Measurements from ENCODE around the gene FIBP. TPM values are rescaled to one million over a fixed set of nuclear protein-coding genes. Genes with fewer than 3 reads are reported as not detected.

The FIBP gene
- total RNA-seq, 1 experiment from 2014 or later: 105 TPM

DNA sequence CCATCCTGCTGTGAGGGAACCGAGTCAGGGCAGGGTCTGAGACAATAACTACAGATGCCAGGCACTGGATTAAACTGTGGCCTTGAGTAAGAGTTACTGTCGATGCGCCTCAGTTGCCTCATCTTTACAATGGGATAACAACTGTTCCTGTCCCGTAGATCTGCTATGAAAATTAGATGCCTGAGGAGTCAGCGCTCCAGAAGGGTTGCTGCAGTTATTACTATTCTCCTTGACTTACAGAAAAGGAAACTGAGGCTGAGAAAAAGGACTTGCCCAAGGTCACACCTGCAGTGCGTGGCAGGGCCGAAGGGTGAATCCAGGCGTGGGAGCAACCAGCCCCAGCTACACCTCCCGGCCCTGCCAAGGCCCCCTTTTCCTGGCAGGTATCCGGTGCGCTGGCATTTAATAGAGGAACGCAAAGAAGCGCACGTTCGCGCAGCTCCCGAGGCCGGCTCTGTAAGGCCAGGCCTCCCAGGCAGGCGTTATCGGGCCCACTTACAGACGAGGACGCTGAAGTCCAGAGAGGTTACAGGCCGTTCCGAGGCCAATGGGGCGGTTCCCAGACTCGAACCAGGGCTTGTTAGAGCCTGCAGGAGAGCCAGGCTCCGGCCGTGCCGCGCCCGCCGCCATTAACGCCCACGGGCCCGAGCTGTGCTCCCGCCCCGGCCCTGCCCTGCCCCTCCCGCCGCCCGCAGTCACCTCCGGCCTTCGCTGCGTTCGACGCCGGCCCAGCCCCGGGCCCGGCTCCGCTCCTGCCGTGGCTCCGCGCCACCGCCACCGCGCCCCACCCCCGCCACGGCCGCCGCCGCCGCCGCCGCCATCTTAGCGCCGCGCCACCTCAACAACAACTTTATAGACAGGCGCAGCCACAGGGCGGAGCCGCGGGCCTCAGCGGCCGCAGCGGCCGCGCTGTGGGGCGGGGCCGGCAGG is 30.2 kb upstream of the FIBP start, which contains the start of gene C11orf68:
Gene C11orf68 (minus strand): TSS at position 852 of the 930 bp plus-strand sequence. CDS start 31 bp downstream, at position 821.
- Histone ChIP-seq H3K4me1 (replicated peaks; ENCODE audit: insufficient read depth) (peaks cover 54% of the 10 kb centered on the region), H3K27ac (peak within 1 kb of the TSS; percentile 90), H4K20me1 (ENCODE audit: insufficient read depth) (no peaks in the 10 kb centered on the region), H3K9me2 (ENCODE audit: insufficient read depth) (no peaks in the 10 kb centered on the region), H3K27me3 (ENCODE audit: insufficient read depth, low read depth) (no peaks in the 10 kb centered on the region), H2AFZ (peak within 1 kb of the TSS; percentile 80), H3K4me2 (peak within 1 kb of the TSS; percentile 94), H3F3A (ENCODE audit: insufficient read depth, low read depth) (peaks cover 39% of the 10 kb centered on the region; the same call in 1 of the 2 replicates), H3K9me3 (ENCODE audit: insufficient read depth, low read depth) (no peaks in the 10 kb centered on the region), H3K4me3 (peak within 1 kb of the TSS; percentile 89), H3K79me2 (ENCODE audit: low read depth) (peaks cover 42% of the 10 kb centered on the region), H3K36me3 (ENCODE audit: low read depth) (peaks cover 6% of the 10 kb centered on the region; the same call in 1 of the 2 replicates)
- POLR2A ChIA-PET (ENCODE audit: unreplicated experiment): interaction anchor here (0.9 to 1.2 kb wide), 2 partner anchors 9 to 28 kb away, joined by 3 to 6 read pairs; partner anchors contain the start of gene CCDC85B
- intact Hi-C loops (cut with micrococcal nuclease; ENCODE audit: unreplicated experiment): loop anchor here (1.0 to 5.0 kb wide), 3 partner anchors 30 to 361 kb away; partner anchors contain the start of genes FIBP, LTBP3 and SART1
- no peak for DNase-seq
- TF ChIP-seq, protein P1, sequence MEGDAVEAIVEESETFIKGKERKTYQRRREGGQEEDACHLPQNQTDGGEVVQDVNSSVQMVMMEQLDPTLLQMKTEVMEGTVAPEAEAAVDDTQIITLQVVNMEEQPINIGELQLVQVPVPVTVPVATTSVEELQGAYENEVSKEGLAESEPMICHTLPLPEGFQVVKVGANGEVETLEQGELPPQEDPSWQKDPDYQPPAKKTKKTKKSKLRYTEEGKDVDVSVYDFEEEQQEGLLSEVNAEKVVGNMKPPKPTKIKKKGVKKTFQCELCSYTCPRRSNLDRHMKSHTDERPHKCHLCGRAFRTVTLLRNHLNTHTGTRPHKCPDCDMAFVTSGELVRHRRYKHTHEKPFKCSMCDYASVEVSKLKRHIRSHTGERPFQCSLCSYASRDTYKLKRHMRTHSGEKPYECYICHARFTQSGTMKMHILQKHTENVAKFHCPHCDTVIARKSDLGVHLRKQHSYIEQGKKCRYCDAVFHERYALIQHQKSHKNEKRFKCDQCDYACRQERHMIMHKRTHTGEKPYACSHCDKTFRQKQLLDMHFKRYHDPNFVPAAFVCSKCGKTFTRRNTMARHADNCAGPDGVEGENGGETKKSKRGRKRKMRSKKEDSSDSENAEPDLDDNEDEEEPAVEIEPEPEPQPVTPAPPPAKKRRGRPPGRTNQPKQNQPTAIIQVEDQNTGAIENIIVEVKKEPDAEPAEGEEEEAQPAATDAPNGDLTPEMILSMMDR (conservative IDR thresholded peaks at IDR 0.05): no peak
- no peak for TF ChIP-seq EZH2 (IDR thresholded peaks at IDR 0.05; ENCODE audit: low read depth)
- BruUV-seq (replicated peaks): no TSS peak
- CTCF ChIA-PET: interaction anchor here (0.6 to 1.8 kb wide), 2 partner anchors 20 to 27 kb away, joined by 7 to 12 read pairs; partner anchors contain the start of gene CCDC85B

DNA sequence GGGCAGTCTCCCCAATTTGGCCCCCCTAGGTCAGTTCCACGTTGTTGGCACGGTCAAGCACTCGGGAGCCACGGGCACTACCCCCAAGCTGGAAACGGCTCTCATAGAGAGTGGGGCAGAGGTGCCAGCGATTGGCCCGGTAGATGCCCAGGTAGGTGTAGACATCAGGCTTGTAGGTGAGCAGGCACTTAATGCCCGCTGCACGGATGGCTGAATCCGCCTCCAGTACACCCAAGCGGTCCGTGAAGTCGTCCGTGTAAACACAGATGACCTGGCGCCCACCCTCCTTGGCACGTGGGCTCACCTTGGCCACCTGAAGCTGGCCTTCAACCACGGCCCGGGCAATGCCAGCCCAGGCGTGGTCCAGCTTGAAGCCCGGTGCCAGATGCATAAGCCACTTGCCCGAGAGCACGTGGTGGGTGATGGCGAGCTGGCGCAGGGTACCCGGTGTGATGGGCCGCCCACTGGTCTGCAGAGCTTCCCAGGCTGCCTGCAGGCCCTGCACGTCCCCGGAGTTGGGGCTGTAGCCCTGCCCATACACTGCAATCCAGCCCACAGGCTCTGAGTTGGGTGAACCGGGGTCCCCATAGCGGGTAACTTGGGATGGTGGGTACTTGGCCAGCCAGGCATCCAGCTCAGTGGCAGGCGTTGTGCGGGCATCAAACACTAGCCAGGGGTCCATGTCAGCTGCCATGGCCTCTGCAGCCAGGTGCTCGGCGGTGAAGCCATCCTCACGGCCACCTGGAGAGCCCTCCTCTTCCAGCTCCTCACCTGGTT is 29.4 kb upstream of the FIBP start:
- peak overlapping the region; percentile 90 for H3K27ac ChIP-seq
- no peaks in the 10 kb centered on the region for H4K20me1 ChIP-seq (ENCODE audit: insufficient read depth)
- no peak for TF ChIP-seq EZH2 (IDR thresholded peaks at IDR 0.05; ENCODE audit: low read depth)
- TF ChIP-seq, protein P1 (conservative IDR thresholded peaks at IDR 0.05): no peak
- peaks cover 3% of the 10 kb centered on the region; the same call in 1 of the 2 replicates for H3K36me3 ChIP-seq (ENCODE audit: low read depth)
- peak overlapping the region; percentile 90 for H3K4me2 ChIP-seq
- peaks cover 42% of the 10 kb centered on the region for H3K79me2 ChIP-seq (ENCODE audit: low read depth)
- peak overlapping the region; percentile 89 for H3K4me3 ChIP-seq
- ChIA-PET POLR2A (ENCODE audit: unreplicated experiment) (interaction anchor here (0.7 to 1.2 kb wide), 3 partner anchors 8 to 27 kb away, joined by 3 to 10 read pairs (median 6); partner anchors contain the start of gene CCDC85B), CTCF (interaction anchor here (0.6 to 1.8 kb wide), 2 partner anchors 19 to 26 kb away, joined by 7 to 12 read pairs; partner anchors contain the start of gene CCDC85B)
- no peaks in the 10 kb centered on the region for H3K27me3 ChIP-seq (ENCODE audit: insufficient read depth, low read depth)
- DNase-seq: peak in 1 of 2 experiments; percentile 55
- H3F3A ChIP-seq (ENCODE audit: insufficient read depth, low read depth): peaks cover 44% of the 10 kb centered on the region
- H3K9me2 ChIP-seq (ENCODE audit: insufficient read depth): no peaks in the 10 kb centered on the region
- peaks cover 63% of the 10 kb centered on the region for H3K4me1 ChIP-seq (replicated peaks; ENCODE audit: insufficient read depth)
- H2AFZ ChIP-seq: no peak overlapping the region
- BruUV-seq (replicated peaks): TSS peak; percentile 47
- intact Hi-C loops (cut with micrococcal nuclease; ENCODE audit: unreplicated experiment): loop anchor here (2.0 to 5.0 kb wide), 2 partner anchors 59 to 360 kb away; partner anchors contain the start of genes CFL1 and LTBP3
- H3K9me3 ChIP-seq (ENCODE audit: insufficient read depth, low read depth): no peaks in the 10 kb centered on the region

All from PC-9 (cell line).